Tibial artery (tissue), 4 donors: ENCODE data around the gene IL4R.

Source experiments
- DNase-seq, 2 donors: peaks; one replicate each; pipeline ENCODE4 v3.0.0-alpha.2; 2019
- H3K27ac ChIP-seq, 2 donors: fragments of 200-600 bp; sonication (generic) in 1 of 2; 1 replicate in 1 of 2; 2 replicates in 1 of 2; pipeline ENCODE4 v1.5.1; 2018 to 2019; ENCODE audit warnings: mild to moderate bottlenecking in 1 of 2
- H3K27me3 ChIP-seq, 2 donors: fragments of 200-600 bp; sonication (generic) in 1 of 2; one replicate each; pipeline versions ENCODE4 v1.5.1 to v1.6.0; 2016 to 2019
- H3K36me3 ChIP-seq, 3 donors: fragments of 200-600 bp; sonication (generic) in 2 of 3; one replicate each; pipeline ENCODE4 v1.5.1; 2016 to 2019; ENCODE audit warnings: mild to moderate bottlenecking in 2 of 3
- H3K4me1 ChIP-seq, 4 donors: fragments of 200-600 bp; sonication (generic) in 2 of 4; 1 replicate in 3 of 4; 2 replicates in 1 of 4; pipeline ENCODE4 v1.5.1; 2016 to 2019
- H3K4me3 ChIP-seq, 2 donors: fragments of 200-600 bp; sonication (generic) in 1 of 2; 1 replicate in 1 of 2; 2 replicates in 1 of 2; pipeline ENCODE4 v1.5.1; 2018 to 2019; ENCODE audit warnings: mild to moderate bottlenecking in 2 of 2
- H3K9me3 ChIP-seq, 3 donors: fragments of 200-600 bp; sonication (generic) in 1 of 3; one replicate each; pipeline ENCODE4 v1.5.1; 2016 to 2019
- intact Hi-C: fragments of 100-400 bp; cut with DNase I; formaldehyde crosslinking; loops from one replicate; pipeline ENCODE4 v1.15.0; 2023; ENCODE audit warnings: low total_unique reads
- TF ChIP-seq, protein P1 (sequence below), 2 experiments: fragments of 200-600 bp in 1 of 2; fragments of 450-650 bp in 1 of 2; IDR thresholded peaks; one replicate each; pipeline ENCODE4 v1.5.1; 2017 to 2019; ENCODE audit warnings: antibody characterized with exemption in 2 of 2, mild to moderate bottlenecking in 1 of 2, moderate library complexity in 1 of 2

Gene IL4R

DNA sequence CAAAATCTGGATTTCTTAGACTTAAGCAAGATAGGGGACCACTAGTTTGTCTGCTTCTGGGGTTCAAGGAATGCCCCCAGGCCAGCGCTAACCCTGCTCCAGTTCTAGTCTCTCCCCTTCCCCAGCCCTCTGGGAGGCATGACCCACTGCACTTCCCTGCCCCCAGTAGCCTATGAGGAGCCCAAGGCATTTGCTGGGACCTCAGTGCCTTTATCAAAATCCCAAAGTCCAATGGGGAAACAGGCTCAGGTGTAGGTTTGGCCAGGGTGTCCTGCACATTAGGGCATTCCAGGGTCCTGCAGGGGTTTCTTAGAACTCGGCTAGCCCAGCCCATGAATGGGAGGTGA is 1.2 kb downstream of the IL4R start:
- no peaks in the 10 kb centered on the region for H3K27me3 ChIP-seq
- no peaks in the 10 kb centered on the region for H3K9me3 ChIP-seq
- peak overlapping the region; percentile 92 to 96 for H3K4me3 ChIP-seq
- peak overlapping the region; percentile 97 to 99 for H3K27ac ChIP-seq
- intact Hi-C loops: loop anchor here (5.0 kb wide), 2 partner anchors 68 to 1547 kb away; partner anchors contain the start of gene SH2B1
- H3K4me1 ChIP-seq: peaks cover 0 to 60% (median 48%) of the 10 kb centered on the region in 4 donors
- TF ChIP-seq, protein P1, sequence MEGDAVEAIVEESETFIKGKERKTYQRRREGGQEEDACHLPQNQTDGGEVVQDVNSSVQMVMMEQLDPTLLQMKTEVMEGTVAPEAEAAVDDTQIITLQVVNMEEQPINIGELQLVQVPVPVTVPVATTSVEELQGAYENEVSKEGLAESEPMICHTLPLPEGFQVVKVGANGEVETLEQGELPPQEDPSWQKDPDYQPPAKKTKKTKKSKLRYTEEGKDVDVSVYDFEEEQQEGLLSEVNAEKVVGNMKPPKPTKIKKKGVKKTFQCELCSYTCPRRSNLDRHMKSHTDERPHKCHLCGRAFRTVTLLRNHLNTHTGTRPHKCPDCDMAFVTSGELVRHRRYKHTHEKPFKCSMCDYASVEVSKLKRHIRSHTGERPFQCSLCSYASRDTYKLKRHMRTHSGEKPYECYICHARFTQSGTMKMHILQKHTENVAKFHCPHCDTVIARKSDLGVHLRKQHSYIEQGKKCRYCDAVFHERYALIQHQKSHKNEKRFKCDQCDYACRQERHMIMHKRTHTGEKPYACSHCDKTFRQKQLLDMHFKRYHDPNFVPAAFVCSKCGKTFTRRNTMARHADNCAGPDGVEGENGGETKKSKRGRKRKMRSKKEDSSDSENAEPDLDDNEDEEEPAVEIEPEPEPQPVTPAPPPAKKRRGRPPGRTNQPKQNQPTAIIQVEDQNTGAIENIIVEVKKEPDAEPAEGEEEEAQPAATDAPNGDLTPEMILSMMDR (IDR thresholded peaks at IDR 0.05): no peak
- H3K36me3 ChIP-seq: no peaks in the 10 kb centered on the region
- DNase-seq: peak in 1 of 2 donors; percentile 63

DNA sequence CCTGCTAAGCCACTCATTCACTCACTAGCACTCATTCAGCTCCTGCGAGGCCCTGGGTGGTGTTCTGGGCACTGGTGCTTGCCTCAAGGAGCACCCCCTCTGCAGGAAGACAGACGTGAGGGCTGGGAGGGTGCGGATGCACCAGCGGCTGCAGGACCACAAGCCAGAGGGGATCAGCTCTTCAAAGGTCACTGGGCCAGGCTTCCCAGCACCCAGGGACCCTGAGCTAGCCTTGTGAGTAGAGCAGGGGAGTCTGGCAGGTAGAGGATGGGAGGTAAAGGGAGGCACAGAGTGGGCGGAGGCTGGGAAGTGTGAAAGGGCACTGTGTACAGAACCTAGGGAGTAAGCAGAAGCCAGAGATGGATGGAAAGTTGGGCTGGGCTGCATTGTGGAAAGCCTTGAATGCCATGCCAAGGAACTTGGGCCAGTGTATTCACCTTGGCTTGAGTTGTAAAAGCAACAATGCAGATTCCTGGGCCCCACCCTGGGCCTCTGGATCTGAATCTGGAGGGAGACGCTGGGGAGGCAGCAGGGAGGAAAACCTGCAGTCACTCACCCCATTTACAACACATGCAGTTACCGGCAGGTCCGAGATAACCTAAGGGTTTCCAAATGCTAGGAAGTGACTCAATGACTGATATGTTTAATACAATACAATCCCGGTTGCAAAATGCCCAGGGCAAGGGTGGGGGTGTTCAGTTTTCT is 1.7 kb downstream of the IL4R start:
- Histone ChIP-seq H3K4me1 (peaks cover 0 to 65% (median 53%) of the 10 kb centered on the region in 4 donors), H3K27me3 (no peaks in the 10 kb centered on the region), H3K36me3 (no peaks in the 10 kb centered on the region), H3K4me3 (peak overlapping the region; percentile 92 to 96), H3K9me3 (no peaks in the 10 kb centered on the region), H3K27ac (peak overlapping the region; percentile 97 to 99)
- DNase-seq: peak; percentile 78 to 84
- intact Hi-C loops: loop anchor here (5.0 kb wide), 1 partner anchor 68 kb away; no protein-coding TSS in a partner anchor
- TF ChIP-seq, protein P1 (IDR thresholded peaks at IDR 0.05): no peak

DNA sequence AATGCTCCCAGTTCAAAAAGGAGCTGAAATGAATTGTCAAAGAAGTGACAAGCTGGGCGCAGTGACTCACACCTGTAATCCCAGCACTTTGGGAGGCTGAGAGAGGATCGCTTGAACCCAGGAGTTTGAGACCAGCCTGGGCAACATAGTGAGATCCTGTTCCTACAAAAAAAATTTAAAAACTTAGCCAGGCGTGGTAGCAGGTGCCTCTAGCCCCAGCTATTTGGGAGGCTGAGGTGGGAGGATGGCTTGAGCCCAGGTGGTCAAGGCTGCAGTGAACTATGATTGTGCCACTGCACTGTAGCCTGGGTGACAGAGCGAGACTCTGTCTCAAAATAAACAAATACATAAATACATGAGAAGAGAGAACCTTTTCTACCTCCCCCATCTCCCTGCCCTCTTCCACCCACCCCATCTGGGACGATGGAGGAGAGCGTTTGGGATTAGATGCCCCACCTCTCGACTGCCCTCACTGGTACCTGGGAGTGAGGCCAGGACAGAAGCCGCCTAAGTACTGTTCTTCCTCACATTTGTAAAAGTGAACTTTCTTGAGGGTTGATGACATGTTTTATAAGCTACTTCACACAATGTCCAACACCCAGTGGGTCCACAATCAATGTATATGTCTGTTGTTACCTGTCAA is 2.4 kb downstream of the IL4R start:
- intact Hi-C loops: loop anchor here (5.0 kb wide), 1 partner anchor 69 kb away; no protein-coding TSS in a partner anchor
- TF ChIP-seq, protein P1 (IDR thresholded peaks at IDR 0.05): no peak
- Histone ChIP-seq H3K4me3 (peak overlapping the region in 1 of 2 donors; percentile 92), H3K36me3 (no peaks in the 10 kb centered on the region), H3K27ac (peak overlapping the region; percentile 97 to 99), H3K27me3 (no peaks in the 10 kb centered on the region), H3K4me1 (peaks cover 0 to 72% (median 57%) of the 10 kb centered on the region in 4 donors), H3K9me3 (no peaks in the 10 kb centered on the region)
- DNase-seq: no peak

DNA sequence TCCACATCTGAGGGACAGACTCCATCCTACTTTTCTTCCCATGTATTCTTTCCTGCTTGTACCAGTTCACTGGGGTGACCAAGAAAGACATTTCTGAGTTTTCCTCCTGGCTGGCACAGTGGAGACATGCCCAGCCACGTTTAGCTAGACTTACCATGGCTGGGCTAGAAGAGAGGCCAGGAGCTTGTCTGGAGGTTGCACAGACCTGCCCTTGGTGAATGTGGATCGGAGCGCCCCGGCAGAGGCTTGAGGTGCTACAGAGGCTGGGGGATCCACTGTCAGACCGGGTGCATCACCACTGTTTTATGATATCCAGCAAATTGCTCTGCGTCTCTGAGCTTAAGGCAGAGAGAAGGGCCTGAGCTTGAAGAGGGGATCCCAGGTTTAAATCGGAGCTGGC is 3.5 kb downstream of the IL4R start:
- H3K4me3 ChIP-seq: no peak overlapping the region
- no peaks in the 10 kb centered on the region for H3K9me3 ChIP-seq
- no peaks in the 10 kb centered on the region for H3K36me3 ChIP-seq
- H3K27me3 ChIP-seq: no peaks in the 10 kb centered on the region
- TF ChIP-seq, protein P1 (IDR thresholded peaks at IDR 0.05): no peak
- H3K27ac ChIP-seq: peak overlapping the region; percentile 97 to 99
- intact Hi-C loops: loop anchor here (5.0 kb wide), 1 partner anchor 70 kb away; no protein-coding TSS in a partner anchor
- no peak for DNase-seq
- H3K4me1 ChIP-seq: peaks cover 0 to 84% (median 62%) of the 10 kb centered on the region in 4 donors

DNA sequence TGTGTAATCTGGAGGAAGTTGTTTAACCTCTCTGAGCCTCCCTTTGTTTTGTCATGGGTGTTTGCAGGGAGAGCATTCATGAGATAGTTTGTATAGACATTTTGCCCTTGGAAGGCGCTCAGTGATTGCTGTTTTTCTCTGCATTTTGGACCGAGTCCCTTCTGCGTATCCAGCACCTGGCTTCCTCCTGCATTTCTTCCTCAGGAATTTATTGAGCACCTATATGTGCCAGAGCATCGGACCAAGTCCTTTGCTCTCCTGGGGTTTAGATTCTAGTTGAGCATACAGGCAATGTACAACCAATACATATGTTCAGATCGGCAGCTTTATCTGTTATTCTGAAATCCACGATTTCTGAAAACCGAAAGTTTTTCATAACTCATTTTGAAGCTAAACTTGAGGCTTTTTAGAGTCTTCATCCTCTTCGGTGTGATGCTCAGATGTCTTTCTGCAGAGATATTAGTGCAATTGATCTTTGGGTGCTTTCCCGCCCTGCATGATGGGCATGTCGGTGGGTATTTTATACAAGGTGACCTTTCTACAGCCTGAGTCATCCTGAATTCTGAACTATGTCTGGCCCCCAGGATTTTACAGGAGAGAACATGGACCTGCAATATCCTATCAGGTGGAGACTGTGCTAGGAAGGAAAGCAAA is 4.1 kb downstream of the IL4R start:
- no peaks in the 10 kb centered on the region for H3K36me3 ChIP-seq
- TF ChIP-seq, protein P1 (IDR thresholded peaks at IDR 0.05): no peak
- peak overlapping the region; percentile 97 to 99 for H3K27ac ChIP-seq
- intact Hi-C loops: loop anchor here (5.0 kb wide), 1 partner anchor 71 kb away; no protein-coding TSS in a partner anchor
- peaks cover 0 to 87% (median 65%) of the 10 kb centered on the region in 4 donors for H3K4me1 ChIP-seq
- no peaks in the 10 kb centered on the region for H3K9me3 ChIP-seq
- H3K4me3 ChIP-seq: no peak overlapping the region
- H3K27me3 ChIP-seq: no peaks in the 10 kb centered on the region
- DNase-seq: peak in 1 of 2 donors; percentile 9
